OCI-LY7 (cell line): ENCODE data around the gene LRCOL1.

Source experiments
- CTCF ChIP-seq: fragments of 200-600 bp; sonication (generic); conservative IDR thresholded peaks from 2 replicates; pipeline ENCODE4 v1.5.1; 2014; ENCODE audit warnings: mild to moderate bottlenecking, antibody characterized with exemption, low read length, moderate library complexity, mixed read lengths
- EZH2phosphoT487 ChIP-seq: fragments of 200-600 bp; sonication (generic); IDR thresholded peaks from 2 replicates; pipeline ENCODE4 v1.6.1; 2018; ENCODE audit warnings: low read depth, borderline replicate concordance, mild to moderate bottlenecking, mixed run types, antibody characterized with exemption, low read length, moderate library complexity, mixed read lengths

DNA sequence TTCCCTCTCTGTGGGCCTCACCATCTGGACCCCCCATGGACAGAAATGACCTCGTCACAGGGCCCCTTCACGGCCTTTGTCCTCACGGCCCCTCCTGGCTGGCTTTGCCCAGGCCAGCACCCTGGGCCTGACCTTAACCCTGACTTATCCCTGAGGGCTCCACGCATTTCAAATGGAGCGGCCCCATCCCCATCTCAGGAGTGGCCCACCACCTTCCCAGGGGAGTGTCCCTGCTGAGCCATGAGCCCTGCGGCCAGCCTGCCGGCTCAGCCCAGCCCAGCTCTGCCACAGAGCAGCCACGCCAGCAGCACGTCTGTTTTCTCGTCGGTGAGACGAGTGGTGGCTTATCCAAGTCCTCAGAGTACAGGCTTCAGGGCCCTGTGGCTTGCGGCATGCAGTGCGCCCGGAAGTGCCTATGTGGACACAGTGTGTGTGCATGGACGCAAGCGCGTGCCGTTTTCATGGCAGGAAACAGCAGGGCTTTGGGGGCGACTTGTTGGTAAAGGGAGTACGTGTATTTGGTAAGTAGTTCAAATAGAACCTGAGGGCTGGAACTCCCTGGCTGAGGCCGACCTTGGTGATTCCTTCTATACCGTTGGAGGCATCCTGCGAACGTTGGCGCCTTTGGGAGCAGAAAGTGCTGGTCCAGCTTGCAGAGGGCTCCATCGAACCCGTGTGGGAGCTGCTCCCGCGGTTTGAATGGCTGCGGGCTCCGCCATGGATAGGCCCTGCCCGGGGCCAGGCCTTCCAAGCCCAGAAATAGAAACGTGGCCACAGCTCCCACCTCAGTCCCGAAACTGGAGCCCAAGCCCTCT, 52.1 kb downstream of the LRCOL1 start:
- TF ChIP-seq CTCF (no peak), EZH2phosphoT487 (no peak)
